ENCODE data around the gene LTA.
A peak's percentile ranks its signal among the peaks of the same experiment; 100 is the strongest.

Gene LTA

GRCh38 chr6:31543639-31544038 is 28.4 kb upstream of the LTA start:
- no peak for DNase-seq

- DNase-seq = no peak
Measured at GRCh38 chr6:31544676-31545075, 27.4 kb upstream of the LTA start.

- DNase-seq = no peak
Measured at GRCh38 chr6:31545291-31545690, 26.8 kb upstream of the LTA start.

- DNase-seq = peak; percentile 68
Measured at GRCh38 chr6:31546339-31546957, 25.6 kb upstream of the LTA start, which contains the start of gene ATP6V1G2. ATP6V1G2 (minus strand) TSS chr6:31546608; CDS start chr6:31546559, 49 bp downstream.

GRCh38 chr6:31546958-31547726 is 24.9 kb upstream of the LTA start, which contains the start of gene NFKBIL1:
NFKBIL1 (plus strand) TSS chr6:31547608; CDS start chr6:31547695, 87 bp downstream.
- peak; percentile 88 for DNase-seq

- DNase-seq = no peak
Measured at GRCh38 chr6:31547727-31548543, 24.2 kb upstream of the LTA start.

DNA sequence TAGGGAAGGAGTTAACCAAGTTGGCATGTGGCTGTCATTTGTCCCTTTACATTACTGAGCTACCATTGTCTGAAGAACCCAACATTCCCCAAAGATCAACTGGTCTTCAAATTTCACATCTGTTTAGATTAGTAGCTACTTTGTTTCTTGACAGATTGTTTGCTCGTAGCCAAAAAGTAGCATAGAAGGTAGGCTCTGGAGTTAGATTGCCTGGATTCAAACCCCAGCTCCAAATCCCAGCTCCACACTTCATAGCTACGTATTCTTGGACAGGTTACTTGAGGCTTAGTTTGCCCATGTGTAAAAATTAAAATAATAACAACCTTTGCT is 23.6 kb upstream of the LTA start:
- DNase-seq = no peak

GRCh38 chr6:31551371-31551770 is 20.7 kb upstream of the LTA start:
- DNase-seq = peak; percentile 46

GRCh38 chr6:31556307-31556706 is 15.8 kb upstream of the LTA start:
- DNase-seq = no peak

DNA sequence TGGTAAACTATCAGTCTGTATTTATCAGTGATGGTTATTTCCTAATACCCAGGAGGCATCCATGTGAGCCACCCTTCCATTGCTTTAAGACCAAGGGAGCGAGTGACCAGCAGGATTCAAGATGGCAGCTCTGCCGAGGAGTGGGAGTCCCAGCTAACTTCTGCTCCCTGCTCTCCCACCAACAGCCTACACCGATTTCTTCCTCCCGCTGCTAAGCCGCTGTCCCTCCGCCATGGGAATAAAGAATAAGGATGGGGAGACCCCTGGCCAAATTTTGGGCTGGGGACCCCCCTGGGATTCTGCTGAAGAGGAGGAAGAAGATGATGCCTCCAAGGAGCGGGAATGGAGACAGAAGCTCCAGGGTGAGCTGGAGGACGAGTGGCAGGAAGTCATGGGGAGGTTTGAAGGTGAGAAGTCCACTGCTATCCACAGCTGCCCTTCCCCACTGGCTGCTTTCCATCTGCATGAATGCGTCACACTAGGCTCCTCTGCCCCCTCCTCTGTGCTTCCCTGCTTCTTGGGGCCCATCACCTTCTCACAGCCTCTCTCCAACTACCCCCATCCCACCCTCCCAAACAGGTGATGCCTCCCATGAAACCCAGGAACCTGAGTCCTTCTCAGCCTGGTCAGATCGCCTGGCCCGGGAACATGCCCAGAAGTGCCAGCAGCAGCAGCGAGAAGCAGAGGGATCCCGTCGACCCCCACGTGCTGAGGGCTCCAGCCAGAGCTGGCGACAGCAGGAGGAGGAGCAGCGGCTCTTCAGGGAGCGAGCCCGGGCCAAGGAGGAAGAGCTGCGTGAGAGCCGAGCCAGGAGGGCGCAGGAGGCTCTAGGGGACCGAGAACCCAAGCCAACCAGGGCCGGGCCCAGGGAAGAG is 14.4 kb upstream of the LTA start:
- no peak for DNase-seq

- no peak for DNase-seq
Measured at GRCh38 chr6:31558318-31558625, 13.8 kb upstream of the LTA start.

GRCh38 chr6:31558631-31559500 is 13.2 kb upstream of the LTA start:
- peak; percentile 73 for DNase-seq

- DNase-seq = no peak
Measured at GRCh38 chr6:31559606-31559957, 12.5 kb upstream of the LTA start.

DNA sequence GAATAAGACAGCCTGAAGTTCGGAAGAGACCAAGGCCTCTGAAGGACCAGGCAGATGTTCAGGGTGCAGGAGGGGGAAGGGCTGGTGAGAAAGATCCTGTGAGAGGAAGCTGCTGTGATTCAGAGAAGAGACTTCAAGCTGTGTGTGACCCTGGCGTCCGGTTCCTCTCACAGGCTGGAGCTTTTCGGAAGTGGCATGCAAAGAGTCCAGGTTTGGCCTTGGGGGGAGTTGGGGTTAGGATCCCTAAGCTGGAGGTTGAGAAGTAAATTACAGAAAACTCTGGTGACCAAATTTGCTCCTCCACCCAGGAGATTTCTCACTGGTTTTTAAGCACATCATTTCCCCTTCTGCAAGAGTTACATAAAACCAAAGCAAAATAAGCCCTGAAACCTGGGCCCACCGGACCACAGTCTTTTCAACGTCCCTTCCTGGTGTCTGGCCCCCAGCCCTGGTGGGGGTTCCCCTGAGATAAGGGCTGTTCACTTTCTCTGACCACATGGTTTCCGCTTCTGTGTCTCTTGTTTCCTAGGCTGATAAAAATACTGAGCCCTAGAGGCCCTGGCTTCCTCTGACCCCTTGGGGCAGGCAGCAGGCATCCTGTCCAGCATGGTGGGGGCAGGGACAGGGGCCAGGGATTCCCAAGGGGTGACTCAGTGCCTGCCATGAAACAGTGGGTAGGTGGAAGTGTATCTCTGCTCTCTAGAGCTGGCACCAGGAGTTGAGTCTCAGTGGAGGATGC is 12.0 kb upstream of the LTA start:
- peak; percentile 52 for DNase-seq

DNA sequence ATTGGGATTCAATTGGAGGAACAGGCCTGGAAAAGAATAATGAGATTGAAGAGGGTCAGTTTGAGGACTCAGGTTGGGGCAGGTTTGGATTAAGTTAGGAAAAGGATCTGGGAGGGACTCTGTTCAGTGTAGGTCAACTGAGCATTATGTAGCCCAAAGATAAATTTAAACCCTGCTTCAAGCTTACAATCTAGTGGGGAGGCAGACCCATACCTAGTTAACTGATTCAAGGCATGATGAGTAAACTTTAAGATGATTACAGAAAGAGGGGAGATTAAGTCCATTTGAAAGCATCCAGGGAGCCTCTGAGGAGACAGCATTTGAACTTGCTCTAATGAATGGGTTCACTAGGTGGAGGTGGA is 11.4 kb upstream of the LTA start:
- DNase-seq = no peak

DNA sequence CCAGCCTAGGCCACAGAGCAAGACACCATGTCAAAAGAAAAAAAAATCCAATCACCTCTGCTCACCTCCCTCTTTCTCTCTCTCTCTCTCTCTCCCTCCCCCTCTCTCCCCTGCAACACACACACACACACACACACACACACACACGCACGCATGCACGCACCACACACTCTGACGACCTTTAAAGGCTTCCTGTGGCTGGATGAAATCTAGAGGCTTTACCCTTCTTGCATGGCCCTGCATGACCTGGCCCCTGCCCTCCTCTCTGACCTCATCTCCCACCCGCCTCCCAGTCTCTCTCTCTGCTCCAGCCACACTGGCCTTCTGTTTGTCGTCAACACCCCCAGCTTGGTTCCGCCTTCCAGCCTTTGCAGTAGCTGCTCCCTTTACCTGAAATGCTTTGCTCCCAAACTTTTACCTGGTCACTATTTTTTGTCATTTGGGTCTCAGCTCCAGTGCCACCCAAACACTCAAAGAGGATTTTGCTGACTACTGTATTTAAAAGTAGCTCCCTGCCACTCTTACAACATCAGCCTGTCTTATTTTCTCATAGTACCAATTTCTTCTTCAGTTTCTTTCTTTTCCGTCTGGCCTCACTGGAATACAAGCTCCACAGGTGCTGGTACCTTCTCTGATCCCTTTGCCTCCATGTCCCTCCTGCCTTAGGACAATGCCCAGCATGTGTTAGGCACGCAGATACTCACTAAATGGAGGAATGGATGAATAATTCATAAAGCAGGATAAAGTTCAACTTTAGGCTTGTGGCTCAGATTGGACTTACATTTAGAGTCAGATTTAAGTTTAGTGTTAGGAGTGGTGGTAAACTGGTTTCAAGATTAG is 4.3 kb upstream of the LTA start:
- no peak for DNase-seq

DNA sequence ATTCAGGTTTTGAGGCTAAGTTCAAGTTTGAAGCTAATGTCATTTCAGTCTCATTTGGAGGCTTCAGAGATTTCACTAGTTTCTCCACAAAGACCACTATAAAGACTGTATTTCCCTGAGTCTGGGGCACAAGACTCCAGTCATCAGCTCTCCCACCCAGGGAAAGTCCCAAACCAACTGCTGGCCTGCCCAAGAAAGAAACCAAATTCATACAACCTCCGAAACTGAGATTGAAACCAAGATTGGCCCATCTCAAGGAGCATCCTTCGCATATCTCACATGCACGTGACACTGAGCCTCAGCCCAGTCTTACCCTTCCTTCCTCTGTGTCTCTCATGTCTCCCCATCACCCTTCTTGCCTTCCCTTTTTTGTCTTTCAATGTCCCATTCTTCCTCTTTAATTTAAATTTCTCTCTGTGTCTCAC is 3.5 kb upstream of the LTA start:
- DNase-seq = no peak

GRCh38 chr6:31569861-31570536 is 2.1 kb upstream of the LTA start:
- DNase-seq = no peak

DNA sequence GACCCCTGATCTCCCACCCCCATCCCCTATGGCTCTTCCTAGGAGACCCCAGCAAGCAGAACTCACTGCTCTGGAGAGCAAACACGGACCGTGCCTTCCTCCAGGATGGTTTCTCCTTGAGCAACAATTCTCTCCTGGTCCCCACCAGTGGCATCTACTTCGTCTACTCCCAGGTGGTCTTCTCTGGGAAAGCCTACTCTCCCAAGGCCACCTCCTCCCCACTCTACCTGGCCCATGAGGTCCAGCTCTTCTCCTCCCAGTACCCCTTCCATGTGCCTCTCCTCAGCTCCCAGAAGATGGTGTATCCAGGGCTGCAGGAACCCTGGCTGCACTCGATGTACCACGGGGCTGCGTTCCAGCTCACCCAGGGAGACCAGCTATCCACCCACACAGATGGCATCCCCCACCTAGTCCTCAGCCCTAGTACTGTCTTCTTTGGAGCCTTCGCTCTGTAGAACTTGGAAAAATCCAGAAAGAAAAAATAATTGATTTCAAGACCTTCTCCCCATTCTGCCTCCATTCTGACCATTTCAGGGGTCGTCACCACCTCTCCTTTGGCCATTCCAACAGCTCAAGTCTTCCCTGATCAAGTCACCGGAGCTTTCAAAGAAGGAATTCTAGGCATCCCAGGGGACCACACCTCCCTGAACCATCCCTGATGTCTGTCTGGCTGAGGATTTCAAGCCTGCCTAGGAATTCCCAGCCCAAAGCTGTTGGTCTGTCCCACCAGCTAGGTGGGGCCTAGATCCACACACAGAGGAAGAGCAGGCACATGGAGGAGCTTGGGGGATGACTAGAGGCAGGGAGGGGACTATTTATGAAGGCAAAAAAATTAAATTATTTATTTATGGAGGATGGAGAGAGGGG is 1.4 kb downstream of the LTA start:
- no peak for DNase-seq

All from KG1 (cell line).